Fibroblast of lung (primary cell): Measurements from ENCODE around the gene NKD2. TPM values are rescaled to one million over a fixed set of nuclear protein-coding genes. Genes with fewer than 3 reads are reported as not detected.

Source experiments
- DNase-seq, 2 donors: peaks; one replicate each; pipeline versions ENCODE4 v3.0.0 to v3.0.0-alpha.2; 2010; ENCODE audit warnings: low read depth in 2 of 2
- H2AFZ ChIP-seq: 2 replicates; pipeline ENCODE4 v1.5.1; 2012; ENCODE audit warnings: low read length, control low read depth, inconsistent platforms
- H3K27ac ChIP-seq: 2 replicates; pipeline ENCODE4 v1.5.1; 2011; ENCODE audit warnings: low read length, control low read depth; ENCODE audit not compliant: insufficient read depth
- H3K27me3 ChIP-seq: 2 replicates; pipeline ENCODE4 v1.5.1; 2011; ENCODE audit warnings: mild to moderate bottlenecking, low read length; ENCODE audit not compliant: control insufficient read depth, insufficient read depth
- H3K36me3 ChIP-seq: 2 replicates; pipeline ENCODE4 v1.5.1; 2011; ENCODE audit warnings: low read length; ENCODE audit not compliant: control insufficient read depth, insufficient read depth
- H3K4me1 ChIP-seq: 2 replicates; pipeline ENCODE4 v1.5.1; 2011; ENCODE audit warnings: low read length; ENCODE audit not compliant: control insufficient read depth, insufficient read depth; ENCODE audit errors: extremely low read depth
- H3K4me2 ChIP-seq: 2 replicates; pipeline ENCODE4 v1.5.1; 2011; ENCODE audit warnings: low read length, control low read depth; ENCODE audit not compliant: insufficient read depth; ENCODE audit errors: extremely low read depth
- H3K4me3 ChIP-seq, 4 experiments: fragments of 200-600 bp in 1 of 4; sonication (generic) in 1 of 4; replicated peaks in 1 of 4; 2 replicates each; pipeline ENCODE4 v1.5.1; 2011 to 2016; ENCODE audit warnings: low read length in 4 of 4, low read depth in 3 of 4, mild to moderate bottlenecking in 3 of 4, control low read depth in 2 of 4, inconsistent platforms in 1 of 4, mixed read lengths in 1 of 4; ENCODE audit not compliant: insufficient read depth in 1 of 4; ENCODE audit errors: control extremely low read depth in 1 of 4
- H3K79me2 ChIP-seq: 2 replicates; pipeline ENCODE4 v1.5.1; 2012; ENCODE audit warnings: mild to moderate bottlenecking, low read length, inconsistent platforms; ENCODE audit not compliant: control insufficient read depth, insufficient read depth
- H3K9ac ChIP-seq: 2 replicates; pipeline ENCODE4 v1.5.1; 2011; ENCODE audit warnings: mild to moderate bottlenecking, low read length, control low read depth; ENCODE audit not compliant: insufficient read depth
- H3K9me3 ChIP-seq: 2 replicates; pipeline ENCODE4 v1.5.1; 2012; ENCODE audit warnings: low read depth, low read length; ENCODE audit not compliant: control insufficient read depth, insufficient read depth
- H4K20me1 ChIP-seq: 2 replicates; pipeline ENCODE4 v1.5.1; 2011; ENCODE audit warnings: low read length; ENCODE audit not compliant: control insufficient read depth, insufficient read depth; ENCODE audit errors: extremely low read depth
- EZH2 ChIP-seq: IDR thresholded peaks from 2 replicates; pipeline ENCODE4 v1.5.1; 2012; ENCODE audit warnings: low read length, control low read depth, mild to moderate bottlenecking; ENCODE audit errors: missing control alignments
- polyA plus RNA-seq, 2 donors: library from polyadenylated mRNA; depleted of rRNA in 1 of 2; stranded (reverse) in 1 of 2; unstranded in 1 of 2; fragments of >200 nt; gene quantifications; 2 replicates each; pipeline ENCODE4 v1.2.1, GENCODE V29; 2011 to 2012; ENCODE audit warnings: missing spikeins in 1 of 2
- total RNA-seq: library from RNA; depleted of rRNA; stranded (reverse); fragments of >200 nt; gene quantifications from 2 replicates; pipeline ENCODE4 v1.2.1, GENCODE V29; 2014
- TF ChIP-seq, protein P1 (sequence below), 2 donors: IDR thresholded peaks in 1 of 2; conservative IDR thresholded peaks in 1 of 2; 1 replicate in 1 of 2; 2 replicates in 1 of 2; pipeline ENCODE4 v1.5.1; 2011 to 2012; ENCODE audit warnings: low read length in 2 of 2, control low read depth in 1 of 2, inconsistent platforms in 1 of 2, low read depth in 1 of 2, mild to moderate bottlenecking in 1 of 2

NKD2 gene
- total and polyA plus RNA-seq, 2 donors (not counting 1 experiment from before 2014, with no cell fraction given): under 0.01 TPM; not detected in 1

DNA sequence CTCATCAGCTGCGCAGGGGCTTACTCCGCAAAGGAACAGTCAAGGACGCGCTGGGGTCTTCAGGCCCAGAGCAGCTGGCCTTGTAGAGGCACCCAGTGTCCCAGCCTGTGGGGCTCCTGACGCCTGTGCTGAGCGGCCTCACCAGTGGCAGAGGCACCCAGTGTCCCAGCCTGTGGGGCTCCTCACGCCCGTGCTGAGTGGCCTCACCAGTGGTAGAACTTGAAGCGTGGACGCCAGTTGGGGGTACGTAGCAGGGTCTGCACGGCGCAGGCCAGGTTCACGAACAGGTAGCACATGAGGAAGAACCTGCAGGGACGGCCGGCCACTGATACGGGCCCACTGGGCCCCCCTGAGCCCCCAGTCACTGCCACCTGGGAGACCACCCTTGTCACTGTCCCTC lies 67.3 kb downstream of the NKD2 start:
- no peak overlapping the region for H2AFZ ChIP-seq
- no peaks in the 10 kb centered on the region for H3K79me2 ChIP-seq
- no peaks in the 10 kb centered on the region for H3K9me3 ChIP-seq
- peaks cover 1% of the 10 kb centered on the region for H3K36me3 ChIP-seq
- H3K4me3 ChIP-seq: no peak overlapping the region
- H3K27ac ChIP-seq: no peak overlapping the region
- H3K9ac ChIP-seq: no peak overlapping the region
- H3K4me1 ChIP-seq: no peaks in the 10 kb centered on the region
- no peak for DNase-seq
- no peaks in the 10 kb centered on the region for H4K20me1 ChIP-seq
- TF ChIP-seq, protein P1, sequence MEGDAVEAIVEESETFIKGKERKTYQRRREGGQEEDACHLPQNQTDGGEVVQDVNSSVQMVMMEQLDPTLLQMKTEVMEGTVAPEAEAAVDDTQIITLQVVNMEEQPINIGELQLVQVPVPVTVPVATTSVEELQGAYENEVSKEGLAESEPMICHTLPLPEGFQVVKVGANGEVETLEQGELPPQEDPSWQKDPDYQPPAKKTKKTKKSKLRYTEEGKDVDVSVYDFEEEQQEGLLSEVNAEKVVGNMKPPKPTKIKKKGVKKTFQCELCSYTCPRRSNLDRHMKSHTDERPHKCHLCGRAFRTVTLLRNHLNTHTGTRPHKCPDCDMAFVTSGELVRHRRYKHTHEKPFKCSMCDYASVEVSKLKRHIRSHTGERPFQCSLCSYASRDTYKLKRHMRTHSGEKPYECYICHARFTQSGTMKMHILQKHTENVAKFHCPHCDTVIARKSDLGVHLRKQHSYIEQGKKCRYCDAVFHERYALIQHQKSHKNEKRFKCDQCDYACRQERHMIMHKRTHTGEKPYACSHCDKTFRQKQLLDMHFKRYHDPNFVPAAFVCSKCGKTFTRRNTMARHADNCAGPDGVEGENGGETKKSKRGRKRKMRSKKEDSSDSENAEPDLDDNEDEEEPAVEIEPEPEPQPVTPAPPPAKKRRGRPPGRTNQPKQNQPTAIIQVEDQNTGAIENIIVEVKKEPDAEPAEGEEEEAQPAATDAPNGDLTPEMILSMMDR (conservative IDR thresholded peaks at IDR 0.05 in 1 of 2, IDR thresholded peaks at IDR 0.05 in 1 of 2; ENCODE audit: low read depth in 1 of 2, low read length in 2 of 2): no peak
- no peak for TF ChIP-seq EZH2
- H3K27me3 ChIP-seq: no peaks in the 10 kb centered on the region
- H3K4me2 ChIP-seq: no peak overlapping the region

DNA sequence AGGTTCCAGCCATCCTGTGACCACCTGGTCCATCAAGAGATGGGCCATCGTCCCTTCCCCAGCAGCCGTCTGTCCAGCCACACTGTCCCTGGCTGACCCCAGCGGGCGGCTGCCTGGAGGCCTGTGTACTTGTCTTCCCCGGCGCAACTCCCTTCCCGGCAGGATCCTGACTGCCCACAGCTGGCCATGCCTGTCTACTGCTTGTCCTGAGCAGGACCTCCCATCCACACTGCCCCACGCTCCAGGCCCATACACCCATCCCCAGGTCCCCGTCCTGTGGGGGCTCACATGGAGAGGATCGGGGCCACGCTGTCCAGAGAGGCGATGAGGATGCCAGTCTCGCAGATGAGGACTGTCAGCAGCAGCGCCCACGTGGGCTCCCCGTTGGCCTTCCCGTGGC lies 67.8 kb downstream of the NKD2 start:
- Histone ChIP-seq H3K9me3 (no peaks in the 10 kb centered on the region), H3K4me1 (no peaks in the 10 kb centered on the region)
- no peak for TF ChIP-seq EZH2

DNA sequence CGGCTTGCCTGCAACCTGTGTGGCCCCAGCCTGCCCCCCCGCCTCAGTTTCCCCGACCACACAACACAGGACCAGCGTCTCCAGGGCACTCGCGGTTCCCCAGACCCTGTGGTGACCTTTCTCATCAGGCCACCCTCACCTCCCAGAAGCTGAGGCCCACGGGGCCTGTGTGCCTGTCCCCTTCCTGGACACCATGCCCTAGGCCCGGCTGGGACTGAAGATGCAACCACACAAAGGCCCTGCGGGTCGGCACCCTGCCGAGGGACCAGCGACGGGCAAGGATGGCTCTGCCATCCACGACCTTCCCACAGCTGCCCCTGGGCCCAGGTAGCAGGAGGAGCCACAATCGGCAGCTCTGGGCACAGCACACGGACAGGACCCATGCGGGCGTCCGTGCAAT lies 68.4 kb downstream of the NKD2 start:
- Histone ChIP-seq H3K79me2 (no peaks in the 10 kb centered on the region), H3K27me3 (no peaks in the 10 kb centered on the region), H3K9ac (no peak overlapping the region), H3K4me3 (no peak overlapping the region), H3K4me2 (no peak overlapping the region), H4K20me1 (no peaks in the 10 kb centered on the region), H3K36me3 (peaks cover 1% of the 10 kb centered on the region), H3K27ac (no peak overlapping the region), H3K4me1 (no peaks in the 10 kb centered on the region), H3K9me3 (no peaks in the 10 kb centered on the region), H2AFZ (no peak overlapping the region)
- DNase-seq: no peak
- TF ChIP-seq EZH2: no peak
- TF ChIP-seq, protein P1 (conservative IDR thresholded peaks at IDR 0.05 in 1 of 2, IDR thresholded peaks at IDR 0.05 in 1 of 2; ENCODE audit: low read depth in 1 of 2, low read length in 2 of 2): no peak

More for the DNA sequence above, 67.8 kb downstream of the NKD2 start:
- Histone ChIP-seq H3K79me2 (no peaks in the 10 kb centered on the region), H3K27ac (no peak overlapping the region), H3K27me3 (no peaks in the 10 kb centered on the region), H3K4me2 (no peak overlapping the region), H3K9ac (no peak overlapping the region), H3K4me3 (no peak overlapping the region), H2AFZ (no peak overlapping the region), H3K36me3 (peaks cover 1% of the 10 kb centered on the region), H4K20me1 (no peaks in the 10 kb centered on the region)
- DNase-seq: no peak
